GM23248 (cell line): ENCODE results near the gene TOR2A.

Experiments used
- EZH2 ChIP-seq: fragments of 200-600 bp; sonication (generic); IDR thresholded peaks from 2 replicates; pipeline ENCODE4 v1.6.1; 2018; ENCODE audit warnings: antibody characterized with exemption, mild to moderate bottlenecking; ENCODE audit not compliant: insufficient read depth, poor library complexity, severe bottlenecking
- EZH2phosphoT487 ChIP-seq: fragments of 200-600 bp; sonication (generic); IDR thresholded peaks from 2 replicates; pipeline ENCODE4 v1.6.1; 2018; ENCODE audit warnings: antibody characterized with exemption, moderate library complexity, mild to moderate bottlenecking, low read depth; ENCODE audit not compliant: insufficient read depth

- no peak for TF ChIP-seq EZH2
- no peak for TF ChIP-seq EZH2phosphoT487
Observed at GRCh38 chr9:127768698-127769097, 33.6 kb upstream of the TOR2A start.
